ENCODE measurements around the gene LIM2. TPM values are rescaled to one million over a fixed set of nuclear protein-coding genes. Genes with fewer than 3 reads are reported as not detected.

The LIM2 gene
- total RNA-seq, 2 experiments from 2014 or later, result 0.36 to 0.64 TPM

- Mint-ChIP-seq H3K9me3 (no peaks in the 10 kb centered on the region), H3K27me3 (no peaks in the 10 kb centered on the region), H3K36me3 (peaks cover 18% of the 10 kb centered on the region), H3K4me1 (ENCODE audit: low read depth) (peaks cover 44% of the 10 kb centered on the region), H3K4me3 (peak overlapping the region; percentile 63), H3K27ac (peak overlapping the region; percentile 64)
- intact Hi-C loops (cut with micrococcal nuclease), result no loop called here
- POLR2A ChIA-PET, result no interaction called here
- CTCF ChIA-PET, result interaction anchor here (1.2 kb wide), 1 partner anchor 10 kb away, joined by 5 read pairs; no protein-coding TSS in a partner anchor
- DNase-seq, result no peak
These were observed 23.3 kb downstream of the LIM2 start for GRCh38 chr19:51364200-51365106.

GRCh38 chr19:51361239-51361638 is 26.5 kb downstream of the LIM2 start:
- no peaks in the 10 kb centered on the region for H3K9me3 Mint-ChIP-seq
- H3K27me3 Mint-ChIP-seq, result no peaks in the 10 kb centered on the region
- no peak for DNase-seq
- peaks cover 15% of the 10 kb centered on the region for H3K36me3 Mint-ChIP-seq
- ChIA-PET CTCF (interaction anchor here (1.1 kb wide), 1 partner anchor 60 kb away, joined by 3 read pairs; no protein-coding TSS in a partner anchor), POLR2A (no interaction called here)
- H3K4me1 Mint-ChIP-seq (ENCODE audit: low read depth), result peaks cover 53% of the 10 kb centered on the region
- intact Hi-C loops (cut with micrococcal nuclease), result no loop called here
- H3K4me3 Mint-ChIP-seq, result no peak overlapping the region
- no peak overlapping the region for H3K27ac Mint-ChIP-seq

GRCh38 chr19:51359294-51359693 is 28.5 kb downstream of the LIM2 start:
- Mint-ChIP-seq H3K9me3 (no peaks in the 10 kb centered on the region), H3K4me1 (ENCODE audit: low read depth) (peaks cover 56% of the 10 kb centered on the region), H3K4me3 (no peak overlapping the region), H3K27me3 (no peaks in the 10 kb centered on the region), H3K27ac (no peak overlapping the region), H3K36me3 (peaks cover 17% of the 10 kb centered on the region)
- intact Hi-C loops (cut with micrococcal nuclease), result no loop called here
- ChIA-PET CTCF (interaction anchor here (0.7 to 1.3 kb wide), 5 partner anchors 11 to 155 kb away, joined by 3 to 4 read pairs (median 3); partner anchors contain the start of gene VSIG10L), POLR2A (interaction anchor here (1.2 kb wide), 1 partner anchor 18 kb away, joined by 9 read pairs; no protein-coding TSS in a partner anchor)
- no peak for DNase-seq

GRCh38 chr19:51357952-51358351 is 29.8 kb downstream of the LIM2 start:
- H3K27ac Mint-ChIP-seq, result no peak overlapping the region
- H3K4me3 Mint-ChIP-seq, result no peak overlapping the region
- ChIA-PET POLR2A (no interaction called here), CTCF (no interaction called here)
- intact Hi-C loops (cut with micrococcal nuclease), result no loop called here
- no peak for DNase-seq
- no peaks in the 10 kb centered on the region for H3K27me3 Mint-ChIP-seq
- peaks cover 17% of the 10 kb centered on the region for H3K36me3 Mint-ChIP-seq
- peaks cover 45% of the 10 kb centered on the region for H3K4me1 Mint-ChIP-seq (ENCODE audit: low read depth)
- no peaks in the 10 kb centered on the region for H3K9me3 Mint-ChIP-seq

GRCh38 chr19:51356159-51356801 is 31.5 kb downstream of the LIM2 start:
- intact Hi-C loops (cut with micrococcal nuclease), result no loop called here

GRCh38 chr19:51354742-51355148 is 33.0 kb downstream of the LIM2 start:
- H3K4me3 Mint-ChIP-seq, result no peak overlapping the region
- H3K36me3 Mint-ChIP-seq, result peaks cover 38% of the 10 kb centered on the region
- H3K4me1 Mint-ChIP-seq (ENCODE audit: low read depth), result peaks cover 32% of the 10 kb centered on the region
- peak; percentile 58 for DNase-seq
- peak overlapping the region; percentile 88 for H3K27ac Mint-ChIP-seq
- no peaks in the 10 kb centered on the region for H3K27me3 Mint-ChIP-seq
- ChIA-PET POLR2A (interaction anchor here (0.8 to 1.2 kb wide), 2 partner anchors 11 to 14 kb away, joined by 3 read pairs; no protein-coding TSS in a partner anchor), CTCF (interaction anchor here (1.2 to 1.6 kb wide), 2 partner anchors 11 to 44 kb away, joined by 4 to 5 read pairs; no protein-coding TSS in a partner anchor)
- no peaks in the 10 kb centered on the region for H3K9me3 Mint-ChIP-seq
- intact Hi-C loops (cut with micrococcal nuclease), result no loop called here

More at GRCh38 chr19:51356159-51356801, 31.5 kb downstream of the LIM2 start:
- Mint-ChIP-seq H3K9me3 (no peaks in the 10 kb centered on the region), H3K4me3 (no peak overlapping the region), H3K36me3 (peaks cover 26% of the 10 kb centered on the region), H3K27me3 (no peaks in the 10 kb centered on the region), H3K4me1 (ENCODE audit: low read depth) (peaks cover 38% of the 10 kb centered on the region), H3K27ac (no peak overlapping the region)
- ChIA-PET CTCF (no interaction called here), POLR2A (no interaction called here)
- DNase-seq, result no peak

- peak overlapping the region; percentile 88 for H3K27ac Mint-ChIP-seq
- no peak overlapping the region for H3K4me3 Mint-ChIP-seq
- intact Hi-C loops (cut with micrococcal nuclease), result no loop called here
- CTCF ChIA-PET, result interaction anchor here (1.2 to 1.6 kb wide), 2 partner anchors 11 to 44 kb away, joined by 4 to 5 read pairs; no protein-coding TSS in a partner anchor
- no peaks in the 10 kb centered on the region for H3K27me3 Mint-ChIP-seq
- peaks cover 38% of the 10 kb centered on the region for H3K36me3 Mint-ChIP-seq
- H3K4me1 Mint-ChIP-seq (ENCODE audit: low read depth), result peaks cover 27% of the 10 kb centered on the region
- DNase-seq, result no peak
- no peaks in the 10 kb centered on the region for H3K9me3 Mint-ChIP-seq
- POLR2A ChIA-PET, result interaction anchor here (0.8 to 1.2 kb wide), 2 partner anchors 11 to 13 kb away, joined by 3 read pairs; no protein-coding TSS in a partner anchor
These were observed 33.6 kb downstream of the LIM2 start for GRCh38 chr19:51354103-51354741.

GRCh38 chr19:51352783-51353360 is 34.9 kb downstream of the LIM2 start:
- Mint-ChIP-seq H3K9me3 (no peaks in the 10 kb centered on the region), H3K27me3 (no peaks in the 10 kb centered on the region), H3K36me3 (peaks cover 40% of the 10 kb centered on the region), H3K27ac (no peak overlapping the region), H3K4me3 (no peak overlapping the region), H3K4me1 (ENCODE audit: low read depth) (peaks cover 21% of the 10 kb centered on the region)
- CTCF ChIA-PET, result no interaction called here
- POLR2A ChIA-PET, result no interaction called here
- intact Hi-C loops (cut with micrococcal nuclease), result no loop called here
- no peak for DNase-seq

- no peak overlapping the region for H3K27ac Mint-ChIP-seq
- H3K4me1 Mint-ChIP-seq (ENCODE audit: low read depth), result peaks cover 17% of the 10 kb centered on the region
- H3K4me3 Mint-ChIP-seq, result no peak overlapping the region
- ChIA-PET CTCF (interaction anchor here (0.6 to 0.8 kb wide), 2 partner anchors 90 to 299 kb away, joined by 3 read pairs; no protein-coding TSS in a partner anchor), POLR2A (interaction anchor here (1.5 kb wide), 1 partner anchor 12 kb away, joined by 3 read pairs; no protein-coding TSS in a partner anchor)
- peaks cover 43% of the 10 kb centered on the region for H3K36me3 Mint-ChIP-seq
- intact Hi-C loops (cut with micrococcal nuclease), result no loop called here
- no peaks in the 10 kb centered on the region for H3K9me3 Mint-ChIP-seq
- no peaks in the 10 kb centered on the region for H3K27me3 Mint-ChIP-seq
- DNase-seq, result no peak
These were observed 36.3 kb downstream of the LIM2 start for GRCh38 chr19:51351266-51351990.

- CTCF ChIA-PET, result interaction anchor here (0.6 to 1.4 kb wide), 3 partner anchors 8 to 329 kb away, joined by 3 to 5 read pairs (median 3); no protein-coding TSS in a partner anchor
- Mint-ChIP-seq H3K36me3 (peaks cover 42% of the 10 kb centered on the region), H3K27ac (no peak overlapping the region), H3K9me3 (no peaks in the 10 kb centered on the region), H3K4me3 (no peak overlapping the region), H3K27me3 (no peaks in the 10 kb centered on the region), H3K4me1 (ENCODE audit: low read depth) (no peaks in the 10 kb centered on the region)
- POLR2A ChIA-PET, result no interaction called here
- DNase-seq, result no peak
- intact Hi-C loops (cut with micrococcal nuclease), result no loop called here
These were observed 40.4 kb downstream of the LIM2 start for GRCh38 chr19:51347209-51347928.
